ENCODE measurements around the gene EYS.

EYS gene

GRCh38 chr6:65719101-65719500 is 12.1 kb upstream of the EYS start:
- 80% methylated on average over 2 of the region's 3 CpGs for WGBS
- no peaks in the 10 kb centered on the region for H3K27me3 ChIP-seq (ENCODE audit: control insufficient read depth in 1 of 2, insufficient read depth in 1 of 2, low read length in 2 of 2)

GRCh38 chr6:65711531-65711930 is 4.5 kb upstream of the EYS start:
- no peak overlapping the region for H4K91ac ChIP-seq (ENCODE audit: low read length)
- no peaks in the 10 kb centered on the region for H3K36me3 ChIP-seq (ENCODE audit: control insufficient read depth in 1 of 2, insufficient read depth in 2 of 2, low read depth in 1 of 2, low read length in 2 of 2)
- H2BK5ac ChIP-seq (ENCODE audit: low read depth, low read length, poor library complexity, severe bottlenecking), result no peak overlapping the region
- no peak overlapping the region for H2AFZ ChIP-seq (ENCODE audit: low read depth, low read length)
- no peaks in the 10 kb centered on the region for H3K79me1 ChIP-seq (replicated peaks; ENCODE audit: low read length, poor library complexity, severe bottlenecking)
- DNase-seq, result no peak
- no peaks in the 10 kb centered on the region for H3K27me3 ChIP-seq (ENCODE audit: control insufficient read depth in 1 of 2, insufficient read depth in 1 of 2, low read length in 2 of 2)
- no peak overlapping the region for H3K14ac ChIP-seq (ENCODE audit: low read length in 2 of 2)
- no peak overlapping the region for H4K8ac ChIP-seq (ENCODE audit: low read length)
- H3K27ac ChIP-seq (ENCODE audit: low read length, poor library complexity, severe bottlenecking), result no peak overlapping the region
- H2BK12ac ChIP-seq (ENCODE audit: low read length in 2 of 2), result no peak overlapping the region
- H3K9me3 ChIP-seq (ENCODE audit: control insufficient read depth, low read length), result no peaks in the 10 kb centered on the region
- no peak overlapping the region for H3K4me3 ChIP-seq (ENCODE audit: insufficient read depth in 1 of 2, low read depth in 1 of 2, low read length in 2 of 2)
- no peaks in the 10 kb centered on the region for H3K4me1 ChIP-seq (ENCODE audit: control insufficient read depth, insufficient read depth, low read depth, low read length)
- H2AK5ac ChIP-seq (ENCODE audit: low read length, severe bottlenecking), result no peak overlapping the region
- H3K9ac ChIP-seq (ENCODE audit: low read length), result no peak overlapping the region
- H2BK120ac ChIP-seq (ENCODE audit: low read depth, low read length), result no peak overlapping the region
- H3K4ac ChIP-seq (ENCODE audit: low read depth in 1 of 2, low read length in 2 of 2), result no peak overlapping the region
- no peak overlapping the region for H2BK15ac ChIP-seq (ENCODE audit: low read depth, poor library complexity, severe bottlenecking)
- no peak overlapping the region for H3K23ac ChIP-seq (ENCODE audit: low read length in 2 of 2)
- H3K4me2 ChIP-seq (ENCODE audit: low read length, poor library complexity, severe bottlenecking), result no peak overlapping the region
- no peak overlapping the region for H3K18ac ChIP-seq (ENCODE audit: low read depth in 1 of 2, low read length in 2 of 2)

More at GRCh38 chr6:65719101-65719500, 12.1 kb upstream of the EYS start:
- Histone ChIP-seq H2BK15ac (ENCODE audit: low read depth, poor library complexity, severe bottlenecking) (no peak overlapping the region), H3K18ac (ENCODE audit: low read depth in 1 of 2, low read length in 2 of 2) (no peak overlapping the region), H3K4me2 (ENCODE audit: low read length, poor library complexity, severe bottlenecking) (no peak overlapping the region), H3K27ac (ENCODE audit: low read length, poor library complexity, severe bottlenecking) (no peak overlapping the region), H2AFZ (ENCODE audit: low read depth, low read length) (no peak overlapping the region), H3K36me3 (ENCODE audit: control insufficient read depth in 1 of 2, insufficient read depth in 2 of 2, low read depth in 1 of 2, low read length in 2 of 2) (no peaks in the 10 kb centered on the region), H3K23ac (ENCODE audit: low read length in 2 of 2) (no peak overlapping the region), H4K8ac (ENCODE audit: low read length) (no peak overlapping the region), H2BK12ac (ENCODE audit: low read length in 2 of 2) (no peak overlapping the region), H3K4me3 (ENCODE audit: insufficient read depth in 1 of 2, low read depth in 1 of 2, low read length in 2 of 2) (no peak overlapping the region), H3K9me3 (ENCODE audit: control insufficient read depth, low read length) (no peaks in the 10 kb centered on the region), H3K9ac (ENCODE audit: low read length) (no peak overlapping the region), H3K4ac (ENCODE audit: low read depth in 1 of 2, low read length in 2 of 2) (no peak overlapping the region), H3K4me1 (ENCODE audit: control insufficient read depth, insufficient read depth, low read depth, low read length) (no peaks in the 10 kb centered on the region), H2BK120ac (ENCODE audit: low read depth, low read length) (no peak overlapping the region), H2BK5ac (ENCODE audit: low read depth, low read length, poor library complexity, severe bottlenecking) (no peak overlapping the region), H3K14ac (ENCODE audit: low read length in 2 of 2) (no peak overlapping the region), H3K79me1 (replicated peaks; ENCODE audit: low read length, poor library complexity, severe bottlenecking) (no peaks in the 10 kb centered on the region), H4K91ac (ENCODE audit: low read length) (no peak overlapping the region), H2AK5ac (ENCODE audit: low read length, severe bottlenecking) (no peak overlapping the region)
- no peak for DNase-seq

GRCh38 chr6:65709099-65709830 is 2.2 kb upstream of the EYS start:
- Histone ChIP-seq H2BK15ac (ENCODE audit: low read depth, poor library complexity, severe bottlenecking) (no peak overlapping the region), H2AK5ac (ENCODE audit: low read length, severe bottlenecking) (no peak overlapping the region), H3K23ac (ENCODE audit: low read length in 2 of 2) (no peak overlapping the region), H2BK5ac (ENCODE audit: low read depth, low read length, poor library complexity, severe bottlenecking) (no peak overlapping the region), H2AFZ (ENCODE audit: low read depth, low read length) (no peak overlapping the region), H2BK120ac (ENCODE audit: low read depth, low read length) (no peak overlapping the region), H4K8ac (ENCODE audit: low read length) (no peak overlapping the region), H3K18ac (ENCODE audit: low read depth in 1 of 2, low read length in 2 of 2) (no peak overlapping the region), H3K4ac (ENCODE audit: low read depth in 1 of 2, low read length in 2 of 2) (no peak overlapping the region), H3K27ac (ENCODE audit: low read length, poor library complexity, severe bottlenecking) (no peak overlapping the region), H3K4me2 (ENCODE audit: low read length, poor library complexity, severe bottlenecking) (no peak overlapping the region), H3K9me3 (ENCODE audit: control insufficient read depth, low read length) (no peaks in the 10 kb centered on the region), H3K27me3 (ENCODE audit: control insufficient read depth in 1 of 2, insufficient read depth in 1 of 2, low read length in 2 of 2) (no peaks in the 10 kb centered on the region), H3K9ac (ENCODE audit: low read length) (no peak overlapping the region), H4K91ac (ENCODE audit: low read length) (no peak overlapping the region), H3K14ac (ENCODE audit: low read length in 2 of 2) (no peak overlapping the region), H3K79me1 (replicated peaks; ENCODE audit: low read length, poor library complexity, severe bottlenecking) (no peaks in the 10 kb centered on the region), H2BK12ac (ENCODE audit: low read length in 2 of 2) (no peak overlapping the region), H3K36me3 (ENCODE audit: control insufficient read depth in 1 of 2, insufficient read depth in 2 of 2, low read depth in 1 of 2, low read length in 2 of 2) (no peaks in the 10 kb centered on the region), H3K4me1 (ENCODE audit: control insufficient read depth, insufficient read depth, low read depth, low read length) (no peaks in the 10 kb centered on the region), H3K4me3 (ENCODE audit: insufficient read depth in 1 of 2, low read depth in 1 of 2, low read length in 2 of 2) (no peak overlapping the region)
- DNase-seq, result no peak
- WGBS, result over 99% methylated on average over 3 of the region's 5 CpGs

GRCh38 chr6:65708162-65708561 is 1.1 kb upstream of the EYS start:
- Histone ChIP-seq H4K8ac (ENCODE audit: low read length) (no peak overlapping the region), H3K27me3 (ENCODE audit: control insufficient read depth in 1 of 2, insufficient read depth in 1 of 2, low read length in 2 of 2) (no peaks in the 10 kb centered on the region), H2AFZ (ENCODE audit: low read depth, low read length) (no peak overlapping the region), H3K27ac (ENCODE audit: low read length, poor library complexity, severe bottlenecking) (no peak overlapping the region), H4K91ac (ENCODE audit: low read length) (no peak overlapping the region), H3K9me3 (ENCODE audit: control insufficient read depth, low read length) (no peaks in the 10 kb centered on the region), H3K4me1 (ENCODE audit: control insufficient read depth, insufficient read depth, low read depth, low read length) (no peaks in the 10 kb centered on the region), H3K4ac (ENCODE audit: low read depth in 1 of 2, low read length in 2 of 2) (no peak overlapping the region), H3K4me2 (ENCODE audit: low read length, poor library complexity, severe bottlenecking) (no peak overlapping the region), H2BK120ac (ENCODE audit: low read depth, low read length) (no peak overlapping the region), H3K23ac (ENCODE audit: low read length in 2 of 2) (no peak overlapping the region), H2BK5ac (ENCODE audit: low read depth, low read length, poor library complexity, severe bottlenecking) (no peak overlapping the region), H3K36me3 (ENCODE audit: control insufficient read depth in 1 of 2, insufficient read depth in 2 of 2, low read depth in 1 of 2, low read length in 2 of 2) (no peaks in the 10 kb centered on the region), H3K18ac (ENCODE audit: low read depth in 1 of 2, low read length in 2 of 2) (no peak overlapping the region), H2BK12ac (ENCODE audit: low read length in 2 of 2) (no peak overlapping the region), H2AK5ac (ENCODE audit: low read length, severe bottlenecking) (no peak overlapping the region), H3K14ac (ENCODE audit: low read length in 2 of 2) (no peak overlapping the region), H3K9ac (ENCODE audit: low read length) (no peak overlapping the region), H3K79me1 (replicated peaks; ENCODE audit: low read length, poor library complexity, severe bottlenecking) (no peaks in the 10 kb centered on the region), H2BK15ac (ENCODE audit: low read depth, poor library complexity, severe bottlenecking) (no peak overlapping the region), H3K4me3 (ENCODE audit: insufficient read depth in 1 of 2, low read depth in 1 of 2, low read length in 2 of 2) (no peak overlapping the region)
- no peak for DNase-seq
- 100% methylated on average over 1 of the region's 1 CpG for WGBS

All from mesenchymal stem cell (in vitro differentiated cells and primary cell).